HepG2 (cell line): ENCODE results near the gene DNAJC5. TPM values are rescaled to one million over a fixed set of nuclear protein-coding genes. Genes with fewer than 3 reads are reported as not detected.

Source experiments
- CBX5 ChIP-seq: sonication (generic); formaldehyde crosslinking; IDR thresholded peaks from 2 replicates; pipeline ENCODE4 v1.4.0; 2020; ENCODE audit warnings: missing genetic modification reagents, borderline replicate concordance
- DMAP1 ChIP-seq: IDR thresholded peaks from 2 replicates; pipeline ENCODE4 v1.6.1; 2016
- KLF9 ChIP-seq: IDR thresholded peaks from 2 replicates; pipeline ENCODE4 v1.6.1; 2016; ENCODE audit warnings: low read depth
- KMT2A ChIP-seq: sonication (generic); formaldehyde crosslinking; IDR thresholded peaks from 2 replicates; pipeline ENCODE4 v1.4.0; 2020; ENCODE audit warnings: missing genetic modification reagents
- MEF2D ChIP-seq: sonication (generic); formaldehyde crosslinking; IDR thresholded peaks from 2 replicates; pipeline ENCODE4 v1.5.1; 2020; ENCODE audit warnings: mild to moderate bottlenecking, missing genetic modification reagents
- MXI1 ChIP-seq: IDR thresholded peaks from 3 replicates; pipeline ENCODE4 v1.6.1; 2012; ENCODE audit warnings: low read depth, low read length, inconsistent platforms, borderline replicate concordance
- PTBP1 ChIP-seq: fragments of 200-400 bp; formaldehyde crosslinking; IDR thresholded peaks from 2 replicates; pipeline ENCODE4 v1.6.1; 2018; ENCODE audit warnings: low read length, low read depth; ENCODE audit not compliant: poor library complexity, severe bottlenecking
- RAD51 ChIP-seq: fragments of 450-650 bp; IDR thresholded peaks from 2 replicates; pipeline ENCODE4 v1.6.1; 2016; ENCODE audit warnings: borderline replicate concordance
- RFXAP ChIP-seq: sonication (generic); formaldehyde crosslinking; IDR thresholded peaks from 2 replicates; pipeline ENCODE4 v1.4.0; 2020; ENCODE audit warnings: missing genetic modification reagents, borderline replicate concordance
- SP140L ChIP-seq: sonication (generic); formaldehyde crosslinking; IDR thresholded peaks from 2 replicates; pipeline ENCODE4 v1.4.0; 2020; ENCODE audit warnings: missing genetic modification reagents, borderline replicate concordance
- ZMYM3 ChIP-seq: sonication (generic); formaldehyde crosslinking; IDR thresholded peaks from 2 replicates; pipeline ENCODE4 v1.5.1; 2020; ENCODE audit warnings: mild to moderate bottlenecking, missing genetic modification reagents
- ZNF660 ChIP-seq: sonication (generic); formaldehyde crosslinking; IDR thresholded peaks from 2 replicates; pipeline ENCODE4 v1.5.1; 2020; ENCODE audit warnings: mild to moderate bottlenecking, low read depth, missing genetic modification reagents, borderline replicate concordance
- ZNF781 ChIP-seq: sonication (generic); formaldehyde crosslinking; IDR thresholded peaks from 2 replicates; pipeline ENCODE4 v1.5.1; 2020; ENCODE audit warnings: borderline replicate concordance, mild to moderate bottlenecking, missing genetic modification reagents; ENCODE audit errors: not compliant biosample characterization
- polyA plus RNA-seq, 8 experiments: library from polyadenylated mRNA; depleted of rRNA in 3 of 8; stranded (reverse) in 7 of 8; unstranded in 1 of 8; fragments of >200 nt; fragmentation: Illumina TruSeq in 4 of 8; extraction: Trizol in 4 of 8; gene quantifications; 2 replicates each; pipeline versions ENCODE4 v1.2.1 to v1.2.3, GENCODE V29; 2011 to 2016; ENCODE audit warnings: low read depth in 4 of 8, missing spikeins in 1 of 8, mixed read lengths in 1 of 8; ENCODE audit not compliant: insufficient read depth in 1 of 8
- total RNA-seq, 5 experiments: library from RNA; depleted of rRNA; stranded (reverse); fragments of >200 nt; fragmentation: Illumina TruSeq; extraction: Trizol; gene quantifications; 2 replicates each; pipeline ENCODE4 v1.2.3, GENCODE V29; 2016; ENCODE audit warnings: low read depth in 1 of 5
- TF ChIP-seq, protein P1 (sequence below): sonication (generic); formaldehyde crosslinking; IDR thresholded peaks from 2 replicates; pipeline ENCODE4 v1.5.0; 2020; ENCODE audit warnings: missing genetic modification reagents, mild to moderate bottlenecking, borderline replicate concordance
- TF ChIP-seq, protein P2 (sequence below), 2 experiments: sonication (generic) in 1 of 2; formaldehyde crosslinking in 1 of 2; IDR thresholded peaks; 2 replicates each; pipeline versions ENCODE4 v1.4.0 to v1.6.1; 2016 to 2020; ENCODE audit warnings: borderline replicate concordance in 1 of 2, low read depth in 1 of 2, mild to moderate bottlenecking in 1 of 2, missing genetic modification reagents in 1 of 2
- TF ChIP-seq, protein P3 (sequence below), 2 experiments: sonication (generic) in 1 of 2; formaldehyde crosslinking in 1 of 2; IDR thresholded peaks; 2 replicates each; pipeline versions ENCODE4 v1.4.0 to v1.6.1; 2018 to 2020; ENCODE audit warnings: missing genetic modification reagents in 2 of 2, borderline replicate concordance in 1 of 2, low read depth in 1 of 2, mild to moderate bottlenecking in 1 of 2, missing biosample characterization in 1 of 2
- TF ChIP-seq, protein P4 (sequence below): sonication (generic); formaldehyde crosslinking; IDR thresholded peaks from 2 replicates; pipeline ENCODE4 v1.4.0; 2020; ENCODE audit warnings: mild to moderate bottlenecking, missing genetic modification reagents
- TF ChIP-seq, protein P5 (sequence below): fragments of 450-650 bp; IDR thresholded peaks from 2 replicates; pipeline ENCODE4 v1.6.1; 2017
- TF ChIP-seq, protein P6 (sequence below): sonication (generic); formaldehyde crosslinking; IDR thresholded peaks from 2 replicates; pipeline ENCODE4 v1.8.1; 2022; ENCODE audit warnings: low read depth, mild to moderate bottlenecking, missing genetic modification reagents

DNAJC5 gene
- total and polyA plus RNA-seq, 2 of the 13 experiments (the other 11 are each of a cell fraction or from before 2014, with no cell fraction given), result 42.8 to 64.5 TPM

DNA sequence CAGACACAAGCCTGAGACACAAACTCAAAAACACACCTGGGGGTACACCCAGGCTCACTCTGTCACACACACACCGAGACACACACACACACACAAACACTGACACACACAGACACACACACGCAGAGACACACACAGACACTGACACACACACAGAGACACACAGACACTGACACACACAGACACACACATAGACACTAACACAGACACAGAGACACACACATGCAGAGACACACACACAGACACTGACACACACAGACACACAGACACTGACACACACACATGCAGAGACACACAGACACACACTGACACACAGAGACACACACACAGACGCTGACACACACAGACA, 48.1 kb upstream of the DNAJC5 start (continued):
- TF ChIP-seq, protein P1, sequence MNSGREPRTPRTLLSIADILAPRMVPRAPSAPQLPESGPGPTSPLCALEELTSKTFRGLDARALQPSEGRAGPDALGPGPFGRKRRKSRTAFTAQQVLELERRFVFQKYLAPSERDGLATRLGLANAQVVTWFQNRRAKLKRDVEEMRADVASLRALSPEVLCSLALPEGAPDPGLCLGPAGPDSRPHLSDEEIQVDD (CRISPR knock-in tag), result 0 out of 2 replicates have a peak, but pooled peaks have one; percentile 6
- TF ChIP-seq, protein P2, sequence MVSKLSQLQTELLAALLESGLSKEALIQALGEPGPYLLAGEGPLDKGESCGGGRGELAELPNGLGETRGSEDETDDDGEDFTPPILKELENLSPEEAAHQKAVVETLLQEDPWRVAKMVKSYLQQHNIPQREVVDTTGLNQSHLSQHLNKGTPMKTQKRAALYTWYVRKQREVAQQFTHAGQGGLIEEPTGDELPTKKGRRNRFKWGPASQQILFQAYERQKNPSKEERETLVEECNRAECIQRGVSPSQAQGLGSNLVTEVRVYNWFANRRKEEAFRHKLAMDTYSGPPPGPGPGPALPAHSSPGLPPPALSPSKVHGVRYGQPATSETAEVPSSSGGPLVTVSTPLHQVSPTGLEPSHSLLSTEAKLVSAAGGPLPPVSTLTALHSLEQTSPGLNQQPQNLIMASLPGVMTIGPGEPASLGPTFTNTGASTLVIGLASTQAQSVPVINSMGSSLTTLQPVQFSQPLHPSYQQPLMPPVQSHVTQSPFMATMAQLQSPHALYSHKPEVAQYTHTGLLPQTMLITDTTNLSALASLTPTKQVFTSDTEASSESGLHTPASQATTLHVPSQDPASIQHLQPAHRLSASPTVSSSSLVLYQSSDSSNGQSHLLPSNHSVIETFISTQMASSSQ (IDR thresholded peaks at IDR 0.05; ENCODE audit: low read depth), result no peak
- TF ChIP-seq, protein P2 (CRISPR knock-in tag; IDR thresholded peaks at IDR 0.05; ENCODE audit: borderline replicate concordance), result peak; percentile 49; the same call in 1 of the 2 replicates
- TF ChIP-seq, protein P3, sequence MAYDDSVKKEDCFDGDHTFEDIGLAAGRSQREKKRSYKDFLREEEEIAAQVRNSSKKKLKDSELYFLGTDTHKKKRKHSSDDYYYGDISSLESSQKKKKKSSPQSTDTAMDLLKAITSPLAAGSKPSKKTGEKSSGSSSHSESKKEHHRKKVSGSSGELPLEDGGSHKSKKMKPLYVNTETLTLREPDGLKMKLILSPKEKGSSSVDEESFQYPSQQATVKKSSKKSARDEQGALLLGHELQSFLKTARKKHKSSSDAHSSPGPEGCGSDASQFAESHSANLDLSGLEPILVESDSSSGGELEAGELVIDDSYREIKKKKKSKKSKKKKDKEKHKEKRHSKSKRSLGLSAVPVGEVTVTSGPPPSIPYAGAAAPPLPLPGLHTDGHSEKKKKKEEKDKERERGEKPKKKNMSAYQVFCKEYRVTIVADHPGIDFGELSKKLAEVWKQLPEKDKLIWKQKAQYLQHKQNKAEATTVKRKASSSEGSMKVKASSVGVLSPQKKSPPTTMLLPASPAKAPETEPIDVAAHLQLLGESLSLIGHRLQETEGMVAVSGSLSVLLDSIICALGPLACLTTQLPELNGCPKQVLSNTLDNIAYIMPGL (CRISPR knock-in tag; IDR thresholded peaks at IDR 0.05; ENCODE audit: borderline replicate concordance in 1 of 2, low read depth in 1 of 2), result no peak
- TF ChIP-seq, protein P4, sequence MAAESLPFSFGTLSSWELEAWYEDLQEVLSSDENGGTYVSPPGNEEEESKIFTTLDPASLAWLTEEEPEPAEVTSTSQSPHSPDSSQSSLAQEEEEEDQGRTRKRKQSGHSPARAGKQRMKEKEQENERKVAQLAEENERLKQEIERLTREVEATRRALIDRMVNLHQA (CRISPR knock-in tag), result no peak
- TF ChIP-seq KMT2A (CRISPR knock-in tag), result no peak
- no peak for TF ChIP-seq DMAP1 (CRISPR knock-in tag)
- TF ChIP-seq SP140L (CRISPR knock-in tag), result no peak
- TF ChIP-seq, protein P5, sequence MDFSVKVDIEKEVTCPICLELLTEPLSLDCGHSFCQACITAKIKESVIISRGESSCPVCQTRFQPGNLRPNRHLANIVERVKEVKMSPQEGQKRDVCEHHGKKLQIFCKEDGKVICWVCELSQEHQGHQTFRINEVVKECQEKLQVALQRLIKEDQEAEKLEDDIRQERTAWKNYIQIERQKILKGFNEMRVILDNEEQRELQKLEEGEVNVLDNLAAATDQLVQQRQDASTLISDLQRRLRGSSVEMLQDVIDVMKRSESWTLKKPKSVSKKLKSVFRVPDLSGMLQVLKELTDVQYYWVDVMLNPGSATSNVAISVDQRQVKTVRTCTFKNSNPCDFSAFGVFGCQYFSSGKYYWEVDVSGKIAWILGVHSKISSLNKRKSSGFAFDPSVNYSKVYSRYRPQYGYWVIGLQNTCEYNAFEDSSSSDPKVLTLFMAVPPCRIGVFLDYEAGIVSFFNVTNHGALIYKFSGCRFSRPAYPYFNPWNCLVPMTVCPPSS, result peak; percentile 98
- TF ChIP-seq RAD51, result peak; percentile 41; the same call in 1 of the 2 replicates
- no peak for TF ChIP-seq KLF9 (CRISPR knock-in tag)
- TF ChIP-seq PTBP1, result no peak
- TF ChIP-seq ZNF781 (CRISPR knock-in tag), result no peak
- TF ChIP-seq ZMYM3 (CRISPR knock-in tag), result peak; percentile 52; the same call in 1 of the 2 replicates
- no peak for TF ChIP-seq MXI1
- TF ChIP-seq CBX5 (CRISPR knock-in tag), result 0 out of 2 replicates have a peak, but pooled peaks have one; percentile 16
- TF ChIP-seq RFXAP (CRISPR knock-in tag), result no peak
- TF ChIP-seq, protein P6, sequence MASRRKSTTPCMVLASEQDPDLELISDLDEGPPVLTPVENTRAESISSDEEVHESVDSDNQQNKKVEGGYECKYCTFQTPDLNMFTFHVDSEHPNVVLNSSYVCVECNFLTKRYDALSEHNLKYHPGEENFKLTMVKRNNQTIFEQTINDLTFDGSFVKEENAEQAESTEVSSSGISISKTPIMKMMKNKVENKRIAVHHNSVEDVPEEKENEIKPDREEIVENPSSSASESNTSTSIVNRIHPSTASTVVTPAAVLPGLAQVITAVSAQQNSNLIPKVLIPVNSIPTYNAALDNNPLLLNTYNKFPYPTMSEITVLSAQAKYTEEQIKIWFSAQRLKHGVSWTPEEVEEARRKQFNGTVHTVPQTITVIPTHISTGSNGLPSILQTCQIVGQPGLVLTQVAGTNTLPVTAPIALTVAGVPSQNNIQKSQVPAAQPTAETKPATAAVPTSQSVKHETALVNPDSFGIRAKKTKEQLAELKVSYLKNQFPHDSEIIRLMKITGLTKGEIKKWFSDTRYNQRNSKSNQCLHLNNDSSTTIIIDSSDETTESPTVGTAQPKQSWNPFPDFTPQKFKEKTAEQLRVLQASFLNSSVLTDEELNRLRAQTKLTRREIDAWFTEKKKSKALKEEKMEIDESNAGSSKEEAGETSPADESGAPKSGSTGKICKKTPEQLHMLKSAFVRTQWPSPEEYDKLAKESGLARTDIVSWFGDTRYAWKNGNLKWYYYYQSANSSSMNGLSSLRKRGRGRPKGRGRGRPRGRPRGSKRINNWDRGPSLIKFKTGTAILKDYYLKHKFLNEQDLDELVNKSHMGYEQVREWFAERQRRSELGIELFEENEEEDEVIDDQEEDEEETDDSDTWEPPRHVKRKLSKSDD (CRISPR knock-in tag), result no peak
- no peak for TF ChIP-seq ZNF660 (CRISPR knock-in tag)
- TF ChIP-seq MEF2D, result no peak
